Bronchial epithelial cell (primary cell): Measurements from ENCODE around the gene TTBK1. TPM values are rescaled to one million over a fixed set of nuclear protein-coding genes. Genes with fewer than 3 reads are reported as not detected.

Experiments used
- DNase-seq: peaks from one replicate; pipeline ENCODE4 v3.0.0-alpha.2; 2010; ENCODE audit warnings: low read depth
- FAIRE-seq: peaks from 2 replicates; lab custom pipeline; 2011; peaks lifted over from hg19 to GRCh38; lab: Jason Lieb, UNC
- H3K27me3 ChIP-seq: 2 replicates; pipeline ENCODE4 v1.5.1; 2011; ENCODE audit warnings: low read length; ENCODE audit not compliant: control insufficient read depth, insufficient read depth
- H3K36me3 ChIP-seq: 2 replicates; pipeline ENCODE4 v1.5.1; 2011; ENCODE audit warnings: low read length; ENCODE audit not compliant: control insufficient read depth, insufficient read depth
- H3K4me3 ChIP-seq: 2 replicates; pipeline ENCODE4 v1.5.1; 2011; ENCODE audit warnings: mild to moderate bottlenecking, low read depth, low read length, control low read depth
- CTCF ChIP-seq: IDR thresholded peaks from 2 replicates; pipeline ENCODE4 v1.5.1; 2011; ENCODE audit warnings: mild to moderate bottlenecking, moderate library complexity, low read length, control low read depth, inconsistent platforms; ENCODE audit not compliant: insufficient read depth, severe bottlenecking
- total RNA-seq: library from RNA; depleted of rRNA; stranded (reverse); fragments of >200 nt; gene quantifications from 2 replicates; pipeline ENCODE4 v1.2.1, GENCODE V29; 2014

Gene TTBK1
- total RNA-seq, 1 donor from 2014 or later, result not detected

GRCh38 chr6:43331470-43331869, 88.2 kb downstream of the TTBK1 start:
- FAIRE-seq, result no peak
- Histone ChIP-seq H3K27me3 (no peaks in the 10 kb centered on the region), H3K4me3 (no peak overlapping the region), H3K36me3 (no peaks in the 10 kb centered on the region)
- no peak for TF ChIP-seq CTCF
- DNase-seq, result no peak

GRCh38 chr6:43331891-43332290, 88.6 kb downstream of the TTBK1 start:
- no peaks in the 10 kb centered on the region for H3K27me3 ChIP-seq
- no peaks in the 10 kb centered on the region for H3K36me3 ChIP-seq
- no peak for TF ChIP-seq CTCF
- no peak for FAIRE-seq
- no peak for DNase-seq
- H3K4me3 ChIP-seq, result no peak overlapping the region

- peak; percentile 74 for DNase-seq
- FAIRE-seq, result no peak
- no peak overlapping the region for H3K4me3 ChIP-seq
- no peaks in the 10 kb centered on the region for H3K36me3 ChIP-seq
- TF ChIP-seq CTCF, result peak; percentile 52
- no peaks in the 10 kb centered on the region for H3K27me3 ChIP-seq
Measured at GRCh38 chr6:43334466-43335095, 91.3 kb downstream of the TTBK1 start.

- no peaks in the 10 kb centered on the region for H3K36me3 ChIP-seq
- DNase-seq (no peak), FAIRE-seq (no peak)
- no peaks in the 10 kb centered on the region for H3K27me3 ChIP-seq
- TF ChIP-seq CTCF, result no peak
- H3K4me3 ChIP-seq, result no peak overlapping the region
Measured at GRCh38 chr6:43335469-43335868, 92.2 kb downstream of the TTBK1 start.

- Histone ChIP-seq H3K4me3 (no peak overlapping the region), H3K27me3 (no peaks in the 10 kb centered on the region), H3K36me3 (no peaks in the 10 kb centered on the region)
- FAIRE-seq, result no peak
- no peak for TF ChIP-seq CTCF
- no peak for DNase-seq
Measured at GRCh38 chr6:43336382-43336781, 93.1 kb downstream of the TTBK1 start.

Other genes starting within 250 kb of the TTBK1 start
- 55.2 and 62.4 TPM in 2 replicates for gene MEA1, start 229.5 kb upstream of the TTBK1 start, total RNA-seq
- 60.4 and 70.6 TPM in 2 replicates for gene KLHDC3, start 229.2 kb upstream of the TTBK1 start, total RNA-seq
- 84.7 and 97.1 TPM in 2 replicates for gene RRP36, start 221.9 kb upstream of the TTBK1 start, total RNA-seq
- 16.9 and 20.5 TPM in 2 replicates for gene CUL7, start 189.6 kb upstream of the TTBK1 start, total RNA-seq
- 32.8 and 50.3 TPM in 2 replicates for gene MRPL2, start 184.0 kb upstream of the TTBK1 start, total RNA-seq
- gene KLC4, start 183.8 kb upstream of the TTBK1 start, total RNA-seq, result 10.4 and 14.5 TPM in 2 replicates
- gene PTK7, start 167.2 kb upstream of the TTBK1 start, total RNA-seq, result 53.2 and 69.5 TPM in 2 replicates
- 10.8 and 20.1 TPM in 2 replicates for gene SRF, start 72.2 kb upstream of the TTBK1 start, total RNA-seq
- 29.0 and 36.4 TPM in 2 replicates for gene CUL9, start 61.3 kb upstream of the TTBK1 start, total RNA-seq
- 59.8 and 75.4 TPM in 2 replicates for gene DNPH1, start 14.0 kb upstream of the TTBK1 start, total RNA-seq
- gene SLC22A7, start 54.8 kb downstream of the TTBK1 start, total RNA-seq, result not detected in 2 replicates
- not detected in 2 replicates for gene CRIP3, start 65.3 kb downstream of the TTBK1 start, total RNA-seq
- gene ZNF318, start 126.2 kb downstream of the TTBK1 start, total RNA-seq, result 1.8 and 2.1 TPM in 2 replicates
- gene ABCC10, start 184.1 kb downstream of the TTBK1 start, total RNA-seq, result 9.7 and 11.0 TPM in 2 replicates
- 4.1 and 8.2 TPM in 2 replicates for gene DLK2, start 212.1 kb downstream of the TTBK1 start, total RNA-seq
- gene TJAP1, start 234.1 kb downstream of the TTBK1 start, total RNA-seq, result 6.1 and 6.6 TPM in 2 replicates